Mesothelial cell of epicardium (in vitro differentiated cells): ENCODE results near the gene TESMIN. TPM values are rescaled to one million over a fixed set of nuclear protein-coding genes. Genes with fewer than 3 reads are reported as not detected.
A peak's percentile ranks its signal among the peaks of the same experiment; 100 is the strongest.

ENCODE experiments used
- DNase-seq, 2 experiments: peaks; one replicate each; pipeline ENCODE4 v3.0.0; 2021; ENCODE audit warnings: low spot score in 2 of 2; ENCODE audit not compliant: unreplicated experiment in 2 of 2
- H3K27ac Mint-ChIP-seq: 2 replicates; pipeline ENCODE4 v1.8.0; 2021; ENCODE audit warnings: mixed read lengths
- H3K27me3 Mint-ChIP-seq: 2 replicates; pipeline ENCODE4 v1.8.0; 2021; ENCODE audit warnings: low read depth, mixed read lengths
- H3K36me3 Mint-ChIP-seq: 2 replicates; pipeline ENCODE4 v1.8.0; 2021; ENCODE audit warnings: mixed read lengths
- H3K4me1 Mint-ChIP-seq: 2 replicates; pipeline ENCODE4 v1.8.0; 2021; ENCODE audit warnings: mixed read lengths
- H3K4me3 Mint-ChIP-seq: 2 replicates; pipeline ENCODE4 v1.8.0; 2021; ENCODE audit warnings: mild to moderate bottlenecking, moderate library complexity, mixed read lengths
- H3K9me3 Mint-ChIP-seq: 2 replicates; pipeline ENCODE4 v1.8.0; 2021; ENCODE audit warnings: mixed read lengths
- CTCF ChIP-seq: fragments of 200-600 bp; sonication (generic); IDR thresholded peaks from one replicate; pipeline ENCODE4 v1.5.0; 2021; ENCODE audit warnings: antibody characterized with exemption; ENCODE audit not compliant: unreplicated experiment
- total RNA-seq: library from RNA; stranded (reverse); gene quantifications from 3 replicates; pipeline ENCODE4 v1.2.1, GENCODE V29; 2021

The TESMIN gene
- total RNA-seq, 1 donor from 2014 or later, result 16.0 TPM

GRCh38 chr11:68710409-68710808 lies 40.9 kb downstream of the TESMIN start:
- H3K9me3 Mint-ChIP-seq, result no peaks in the 10 kb centered on the region
- no peaks in the 10 kb centered on the region for H3K36me3 Mint-ChIP-seq
- H3K27ac Mint-ChIP-seq, result no peak overlapping the region
- H3K4me3 Mint-ChIP-seq, result no peak overlapping the region
- no peak for DNase-seq
- TF ChIP-seq CTCF, result no peak
- peaks cover 13% of the 10 kb centered on the region for H3K4me1 Mint-ChIP-seq
- H3K27me3 Mint-ChIP-seq, result peaks cover 5% of the 10 kb centered on the region

DNA sequence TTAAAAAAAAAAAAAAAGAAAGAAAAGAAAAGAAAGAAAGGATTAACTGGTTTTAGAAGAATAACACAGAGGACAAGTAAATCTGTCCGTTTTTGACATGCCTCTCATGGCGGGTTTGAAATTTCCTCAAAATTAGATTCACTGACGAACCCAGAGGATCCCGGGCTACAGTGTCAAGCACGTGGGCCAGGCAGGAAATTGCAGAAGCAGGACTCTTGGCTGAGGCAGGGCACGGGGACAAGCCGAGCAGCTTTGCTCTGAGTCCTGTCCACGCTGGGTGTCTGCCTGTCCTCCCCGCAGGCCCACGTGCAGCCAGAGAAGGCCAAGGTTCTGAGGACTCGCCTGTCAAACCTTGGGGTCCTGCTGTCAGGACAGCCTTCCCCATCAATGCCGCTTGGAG lies 42.3 kb downstream of the TESMIN start:
- no peak overlapping the region for H3K27ac Mint-ChIP-seq
- H3K9me3 Mint-ChIP-seq, result no peaks in the 10 kb centered on the region
- no peak for TF ChIP-seq CTCF
- no peaks in the 10 kb centered on the region for H3K36me3 Mint-ChIP-seq
- peaks cover 13% of the 10 kb centered on the region for H3K4me1 Mint-ChIP-seq
- DNase-seq, result no peak
- H3K27me3 Mint-ChIP-seq, result peaks cover 12% of the 10 kb centered on the region
- H3K4me3 Mint-ChIP-seq, result no peak overlapping the region

GRCh38 chr11:68707527-68707926 lies 43.8 kb downstream of the TESMIN start:
- TF ChIP-seq CTCF, result no peak
- no peaks in the 10 kb centered on the region for H3K9me3 Mint-ChIP-seq
- H3K4me3 Mint-ChIP-seq, result no peak overlapping the region
- H3K4me1 Mint-ChIP-seq, result peaks cover 13% of the 10 kb centered on the region
- no peaks in the 10 kb centered on the region for H3K36me3 Mint-ChIP-seq
- no peak overlapping the region for H3K27ac Mint-ChIP-seq
- H3K27me3 Mint-ChIP-seq, result peaks cover 19% of the 10 kb centered on the region
- DNase-seq, result no peak

GRCh38 chr11:68704887-68705286 lies 46.4 kb downstream of the TESMIN start:
- Mint-ChIP-seq H3K4me1 (peaks cover 11% of the 10 kb centered on the region), H3K4me3 (peak overlapping the region; percentile 24), H3K36me3 (no peaks in the 10 kb centered on the region), H3K27ac (no peak overlapping the region), H3K9me3 (peaks cover 8% of the 10 kb centered on the region), H3K27me3 (peaks cover 25% of the 10 kb centered on the region)
- no peak for DNase-seq
- no peak for TF ChIP-seq CTCF

DNA sequence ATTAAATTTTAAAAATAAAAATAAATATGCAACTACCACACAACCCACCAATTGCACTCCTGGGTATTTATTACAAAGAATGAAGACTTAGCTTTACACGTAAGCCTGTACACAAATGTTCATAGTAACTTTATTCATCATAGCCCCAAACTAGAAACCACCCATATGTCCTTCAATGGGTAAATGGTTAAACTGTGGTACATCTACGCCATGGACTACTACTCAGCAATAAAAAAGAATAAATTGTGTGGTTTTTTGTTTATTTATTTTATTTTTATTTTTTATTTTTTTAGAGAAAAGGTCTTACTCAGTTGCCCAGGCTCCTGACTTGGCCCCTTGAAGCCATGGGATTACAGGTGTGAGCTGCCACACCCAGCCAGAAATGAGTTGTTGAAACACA lies 52.3 kb downstream of the TESMIN start:
- no peaks in the 10 kb centered on the region for H3K4me1 Mint-ChIP-seq
- H3K36me3 Mint-ChIP-seq, result no peaks in the 10 kb centered on the region
- peaks cover 25% of the 10 kb centered on the region for H3K27me3 Mint-ChIP-seq
- no peak overlapping the region for H3K4me3 Mint-ChIP-seq
- DNase-seq, result no peak
- peaks cover 18% of the 10 kb centered on the region for H3K9me3 Mint-ChIP-seq
- TF ChIP-seq CTCF, result no peak
- no peak overlapping the region for H3K27ac Mint-ChIP-seq

- peaks cover 19% of the 10 kb centered on the region for H3K27me3 Mint-ChIP-seq
- DNase-seq, result no peak
- H3K4me3 Mint-ChIP-seq, result no peak overlapping the region
- peaks cover 10% of the 10 kb centered on the region for H3K9me3 Mint-ChIP-seq
- TF ChIP-seq CTCF, result no peak
- H3K4me1 Mint-ChIP-seq, result peaks cover 2% of the 10 kb centered on the region
- no peak overlapping the region for H3K27ac Mint-ChIP-seq
- no peaks in the 10 kb centered on the region for H3K36me3 Mint-ChIP-seq
Observed at GRCh38 chr11:68695531-68695930, 55.8 kb downstream of the TESMIN start.
